MM.1S (cell line): ENCODE results near the gene RBM47.

Source experiments
- EZH2phosphoT487 ChIP-seq: fragments of 300-600 bp; sonication (generic); IDR thresholded peaks from 2 replicates; pipeline ENCODE4 v1.6.1; 2018; ENCODE audit warnings: antibody characterized with exemption, low read length
- TF ChIP-seq, protein P1 (sequence below): fragments of 300-600 bp; sonication (generic); IDR thresholded peaks from 2 replicates; pipeline ENCODE4 v1.5.1; 2016; ENCODE audit warnings: antibody characterized with exemption, low read length, mixed read lengths

DNA sequence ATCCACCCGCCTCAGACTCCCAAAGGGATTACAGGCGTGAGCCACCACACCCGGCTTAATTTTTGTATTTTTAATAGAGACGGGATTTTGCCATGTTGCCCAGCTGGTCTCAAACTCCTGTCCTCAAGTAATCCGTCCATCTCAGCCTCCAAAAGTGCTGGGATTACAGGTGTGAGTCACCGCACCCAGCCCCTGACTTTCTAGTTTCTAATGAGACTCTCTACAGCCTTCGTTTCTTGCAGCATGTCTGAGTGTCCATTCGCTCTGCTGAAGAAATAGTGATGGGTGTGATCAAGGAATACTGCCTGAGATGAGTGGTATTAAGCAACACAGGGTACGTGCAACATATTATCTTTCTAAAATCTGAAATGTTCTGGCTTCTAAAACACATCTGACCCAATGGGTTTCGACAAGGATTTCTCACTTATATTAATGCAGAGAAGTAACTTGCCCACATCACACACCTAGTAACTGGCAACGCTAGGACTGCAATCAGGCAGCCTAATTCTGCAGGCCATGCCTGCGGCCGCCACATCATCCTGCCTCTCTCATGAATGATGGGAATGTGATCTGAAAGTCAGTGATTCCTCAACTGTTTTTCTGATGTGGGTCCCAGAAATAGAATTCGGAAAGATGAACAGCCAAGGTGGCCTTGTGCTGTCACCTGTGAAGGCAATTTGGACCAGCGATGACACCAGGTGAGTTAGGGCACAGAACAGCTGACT, 74.3 kb downstream of the RBM47 start:
- TF ChIP-seq, protein P1, sequence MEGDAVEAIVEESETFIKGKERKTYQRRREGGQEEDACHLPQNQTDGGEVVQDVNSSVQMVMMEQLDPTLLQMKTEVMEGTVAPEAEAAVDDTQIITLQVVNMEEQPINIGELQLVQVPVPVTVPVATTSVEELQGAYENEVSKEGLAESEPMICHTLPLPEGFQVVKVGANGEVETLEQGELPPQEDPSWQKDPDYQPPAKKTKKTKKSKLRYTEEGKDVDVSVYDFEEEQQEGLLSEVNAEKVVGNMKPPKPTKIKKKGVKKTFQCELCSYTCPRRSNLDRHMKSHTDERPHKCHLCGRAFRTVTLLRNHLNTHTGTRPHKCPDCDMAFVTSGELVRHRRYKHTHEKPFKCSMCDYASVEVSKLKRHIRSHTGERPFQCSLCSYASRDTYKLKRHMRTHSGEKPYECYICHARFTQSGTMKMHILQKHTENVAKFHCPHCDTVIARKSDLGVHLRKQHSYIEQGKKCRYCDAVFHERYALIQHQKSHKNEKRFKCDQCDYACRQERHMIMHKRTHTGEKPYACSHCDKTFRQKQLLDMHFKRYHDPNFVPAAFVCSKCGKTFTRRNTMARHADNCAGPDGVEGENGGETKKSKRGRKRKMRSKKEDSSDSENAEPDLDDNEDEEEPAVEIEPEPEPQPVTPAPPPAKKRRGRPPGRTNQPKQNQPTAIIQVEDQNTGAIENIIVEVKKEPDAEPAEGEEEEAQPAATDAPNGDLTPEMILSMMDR = no peak
- no peak for TF ChIP-seq EZH2phosphoT487
